Neural cell (in vitro differentiated cells): ENCODE data around the gene POLR1B.

Experiments
- EP300 ChIP-seq: fragments of 450-650 bp; conservative IDR thresholded peaks from 2 replicates; pipeline ENCODE4 v1.6.1; 2014; ENCODE audit warnings: antibody characterized with exemption, mild to moderate bottlenecking, moderate library complexity; ENCODE audit not compliant: poor library complexity, severe bottlenecking
- EZH2 ChIP-seq: fragments of 200-600, 300-800 bp; shearing (Covaris generic), sonication (generic); IDR thresholded peaks from 2 replicates; pipeline ENCODE4 v1.6.1; 2014; ENCODE audit warnings: antibody characterized with exemption, low read length, borderline replicate concordance, mild to moderate bottlenecking; ENCODE audit not compliant: insufficient read depth, poor library complexity, severe bottlenecking
- MXI1 ChIP-seq: fragments of 450-650 bp; conservative IDR thresholded peaks from 2 replicates; pipeline ENCODE4 v1.6.1; 2014; ENCODE audit warnings: antibody characterized with exemption, mild to moderate bottlenecking; ENCODE audit not compliant: poor library complexity, severe bottlenecking
- POLR2AphosphoS5 ChIP-seq: IDR thresholded peaks from 2 replicates; pipeline ENCODE4 v1.6.1; 2012
- RAD21 ChIP-seq: fragments of 450-650 bp; conservative IDR thresholded peaks from 2 replicates; pipeline ENCODE4 v1.6.1; 2014; ENCODE audit warnings: antibody characterized with exemption, mild to moderate bottlenecking, moderate library complexity
- SMC3 ChIP-seq: fragments of 450-650 bp; conservative IDR thresholded peaks from 2 replicates; pipeline ENCODE4 v1.6.1; 2014; ENCODE audit warnings: antibody characterized with exemption, mild to moderate bottlenecking, moderate library complexity; ENCODE audit not compliant: poor library complexity
- TAF1 ChIP-seq: IDR thresholded peaks from 2 replicates; pipeline ENCODE4 v1.6.1; 2012; ENCODE audit warnings: low read depth
- TF ChIP-seq, protein P1 (sequence below): fragments of 450-650 bp; IDR thresholded peaks from 2 replicates; pipeline ENCODE4 v1.5.1; 2014; ENCODE audit warnings: antibody characterized with exemption, mild to moderate bottlenecking, moderate library complexity; ENCODE audit not compliant: poor library complexity, severe bottlenecking
- TF ChIP-seq, protein P2 (sequence below): IDR thresholded peaks from 2 replicates; pipeline ENCODE4 v1.6.1; 2012; ENCODE audit warnings: borderline replicate concordance

- TF ChIP-seq EZH2: no peak
- TF ChIP-seq, protein P1, sequence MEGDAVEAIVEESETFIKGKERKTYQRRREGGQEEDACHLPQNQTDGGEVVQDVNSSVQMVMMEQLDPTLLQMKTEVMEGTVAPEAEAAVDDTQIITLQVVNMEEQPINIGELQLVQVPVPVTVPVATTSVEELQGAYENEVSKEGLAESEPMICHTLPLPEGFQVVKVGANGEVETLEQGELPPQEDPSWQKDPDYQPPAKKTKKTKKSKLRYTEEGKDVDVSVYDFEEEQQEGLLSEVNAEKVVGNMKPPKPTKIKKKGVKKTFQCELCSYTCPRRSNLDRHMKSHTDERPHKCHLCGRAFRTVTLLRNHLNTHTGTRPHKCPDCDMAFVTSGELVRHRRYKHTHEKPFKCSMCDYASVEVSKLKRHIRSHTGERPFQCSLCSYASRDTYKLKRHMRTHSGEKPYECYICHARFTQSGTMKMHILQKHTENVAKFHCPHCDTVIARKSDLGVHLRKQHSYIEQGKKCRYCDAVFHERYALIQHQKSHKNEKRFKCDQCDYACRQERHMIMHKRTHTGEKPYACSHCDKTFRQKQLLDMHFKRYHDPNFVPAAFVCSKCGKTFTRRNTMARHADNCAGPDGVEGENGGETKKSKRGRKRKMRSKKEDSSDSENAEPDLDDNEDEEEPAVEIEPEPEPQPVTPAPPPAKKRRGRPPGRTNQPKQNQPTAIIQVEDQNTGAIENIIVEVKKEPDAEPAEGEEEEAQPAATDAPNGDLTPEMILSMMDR: no peak
- no peak for TF ChIP-seq RAD21
- no peak for TF ChIP-seq POLR2AphosphoS5
- TF ChIP-seq SMC3: no peak
- TF ChIP-seq, protein P2, sequence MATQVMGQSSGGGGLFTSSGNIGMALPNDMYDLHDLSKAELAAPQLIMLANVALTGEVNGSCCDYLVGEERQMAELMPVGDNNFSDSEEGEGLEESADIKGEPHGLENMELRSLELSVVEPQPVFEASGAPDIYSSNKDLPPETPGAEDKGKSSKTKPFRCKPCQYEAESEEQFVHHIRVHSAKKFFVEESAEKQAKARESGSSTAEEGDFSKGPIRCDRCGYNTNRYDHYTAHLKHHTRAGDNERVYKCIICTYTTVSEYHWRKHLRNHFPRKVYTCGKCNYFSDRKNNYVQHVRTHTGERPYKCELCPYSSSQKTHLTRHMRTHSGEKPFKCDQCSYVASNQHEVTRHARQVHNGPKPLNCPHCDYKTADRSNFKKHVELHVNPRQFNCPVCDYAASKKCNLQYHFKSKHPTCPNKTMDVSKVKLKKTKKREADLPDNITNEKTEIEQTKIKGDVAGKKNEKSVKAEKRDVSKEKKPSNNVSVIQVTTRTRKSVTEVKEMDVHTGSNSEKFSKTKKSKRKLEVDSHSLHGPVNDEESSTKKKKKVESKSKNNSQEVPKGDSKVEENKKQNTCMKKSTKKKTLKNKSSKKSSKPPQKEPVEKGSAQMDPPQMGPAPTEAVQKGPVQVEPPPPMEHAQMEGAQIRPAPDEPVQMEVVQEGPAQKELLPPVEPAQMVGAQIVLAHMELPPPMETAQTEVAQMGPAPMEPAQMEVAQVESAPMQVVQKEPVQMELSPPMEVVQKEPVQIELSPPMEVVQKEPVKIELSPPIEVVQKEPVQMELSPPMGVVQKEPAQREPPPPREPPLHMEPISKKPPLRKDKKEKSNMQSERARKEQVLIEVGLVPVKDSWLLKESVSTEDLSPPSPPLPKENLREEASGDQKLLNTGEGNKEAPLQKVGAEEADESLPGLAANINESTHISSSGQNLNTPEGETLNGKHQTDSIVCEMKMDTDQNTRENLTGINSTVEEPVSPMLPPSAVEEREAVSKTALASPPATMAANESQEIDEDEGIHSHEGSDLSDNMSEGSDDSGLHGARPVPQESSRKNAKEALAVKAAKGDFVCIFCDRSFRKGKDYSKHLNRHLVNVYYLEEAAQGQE: no peak
- no peak for TF ChIP-seq EP300
- TF ChIP-seq TAF1: no peak
- no peak for TF ChIP-seq MXI1
Measured at GRCh38 chr2:112622528-112622849, 80.2 kb downstream of the POLR1B start.
